GM23338 (cell line): Measurements from ENCODE around the gene EPS8.

Experiments
- POLR2AphosphoS5 ChIP-seq: IDR thresholded peaks from 2 replicates; pipeline ENCODE4 v1.6.1; 2016; ENCODE audit warnings: antibody characterized with exemption, low read depth
- STAT1 ChIP-seq: IDR thresholded peaks from one replicate; pipeline ENCODE4 v1.6.1; 2016; ENCODE audit warnings: antibody characterized with exemption; ENCODE audit not compliant: unreplicated experiment
- TF ChIP-seq, protein P1 (sequence below): IDR thresholded peaks from one replicate; pipeline ENCODE4 v1.6.1; 2018; ENCODE audit warnings: antibody characterized with exemption; ENCODE audit not compliant: unreplicated experiment
- TF ChIP-seq, protein P2 (sequence below), 2 experiments: fragments of 200-600 bp in 1 of 2; sonication (generic) in 1 of 2; conservative IDR thresholded peaks; 2 replicates each; pipeline versions ENCODE4 v1.5.1 to v1.6.1; 2016 to 2017; ENCODE audit warnings: antibody characterized with exemption in 2 of 2, low read depth in 2 of 2, mild to moderate bottlenecking in 2 of 2, moderate library complexity in 1 of 2

DNA sequence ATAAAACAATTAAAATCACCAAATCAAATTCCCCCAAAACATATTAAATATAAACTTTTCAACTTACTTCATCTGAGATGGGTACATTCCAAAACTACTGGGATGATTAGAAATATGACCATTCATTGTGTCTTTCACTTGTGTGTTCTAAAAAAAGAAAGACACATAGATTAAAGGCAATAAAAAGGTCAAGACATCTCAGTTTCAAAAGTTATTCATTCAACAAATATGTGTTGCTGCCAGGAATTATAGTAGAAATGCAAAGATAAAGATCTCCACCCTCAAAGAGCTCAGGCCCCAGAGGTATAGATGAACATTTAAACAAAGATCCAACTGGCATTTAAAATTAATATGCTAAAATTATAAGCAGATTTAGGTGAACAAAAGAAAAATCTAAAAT, 106.4 kb downstream of the EPS8 start:
- TF ChIP-seq, protein P1, sequence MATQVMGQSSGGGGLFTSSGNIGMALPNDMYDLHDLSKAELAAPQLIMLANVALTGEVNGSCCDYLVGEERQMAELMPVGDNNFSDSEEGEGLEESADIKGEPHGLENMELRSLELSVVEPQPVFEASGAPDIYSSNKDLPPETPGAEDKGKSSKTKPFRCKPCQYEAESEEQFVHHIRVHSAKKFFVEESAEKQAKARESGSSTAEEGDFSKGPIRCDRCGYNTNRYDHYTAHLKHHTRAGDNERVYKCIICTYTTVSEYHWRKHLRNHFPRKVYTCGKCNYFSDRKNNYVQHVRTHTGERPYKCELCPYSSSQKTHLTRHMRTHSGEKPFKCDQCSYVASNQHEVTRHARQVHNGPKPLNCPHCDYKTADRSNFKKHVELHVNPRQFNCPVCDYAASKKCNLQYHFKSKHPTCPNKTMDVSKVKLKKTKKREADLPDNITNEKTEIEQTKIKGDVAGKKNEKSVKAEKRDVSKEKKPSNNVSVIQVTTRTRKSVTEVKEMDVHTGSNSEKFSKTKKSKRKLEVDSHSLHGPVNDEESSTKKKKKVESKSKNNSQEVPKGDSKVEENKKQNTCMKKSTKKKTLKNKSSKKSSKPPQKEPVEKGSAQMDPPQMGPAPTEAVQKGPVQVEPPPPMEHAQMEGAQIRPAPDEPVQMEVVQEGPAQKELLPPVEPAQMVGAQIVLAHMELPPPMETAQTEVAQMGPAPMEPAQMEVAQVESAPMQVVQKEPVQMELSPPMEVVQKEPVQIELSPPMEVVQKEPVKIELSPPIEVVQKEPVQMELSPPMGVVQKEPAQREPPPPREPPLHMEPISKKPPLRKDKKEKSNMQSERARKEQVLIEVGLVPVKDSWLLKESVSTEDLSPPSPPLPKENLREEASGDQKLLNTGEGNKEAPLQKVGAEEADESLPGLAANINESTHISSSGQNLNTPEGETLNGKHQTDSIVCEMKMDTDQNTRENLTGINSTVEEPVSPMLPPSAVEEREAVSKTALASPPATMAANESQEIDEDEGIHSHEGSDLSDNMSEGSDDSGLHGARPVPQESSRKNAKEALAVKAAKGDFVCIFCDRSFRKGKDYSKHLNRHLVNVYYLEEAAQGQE: no peak
- TF ChIP-seq POLR2AphosphoS5 (no peak), STAT1 (no peak)
- TF ChIP-seq, protein P2, sequence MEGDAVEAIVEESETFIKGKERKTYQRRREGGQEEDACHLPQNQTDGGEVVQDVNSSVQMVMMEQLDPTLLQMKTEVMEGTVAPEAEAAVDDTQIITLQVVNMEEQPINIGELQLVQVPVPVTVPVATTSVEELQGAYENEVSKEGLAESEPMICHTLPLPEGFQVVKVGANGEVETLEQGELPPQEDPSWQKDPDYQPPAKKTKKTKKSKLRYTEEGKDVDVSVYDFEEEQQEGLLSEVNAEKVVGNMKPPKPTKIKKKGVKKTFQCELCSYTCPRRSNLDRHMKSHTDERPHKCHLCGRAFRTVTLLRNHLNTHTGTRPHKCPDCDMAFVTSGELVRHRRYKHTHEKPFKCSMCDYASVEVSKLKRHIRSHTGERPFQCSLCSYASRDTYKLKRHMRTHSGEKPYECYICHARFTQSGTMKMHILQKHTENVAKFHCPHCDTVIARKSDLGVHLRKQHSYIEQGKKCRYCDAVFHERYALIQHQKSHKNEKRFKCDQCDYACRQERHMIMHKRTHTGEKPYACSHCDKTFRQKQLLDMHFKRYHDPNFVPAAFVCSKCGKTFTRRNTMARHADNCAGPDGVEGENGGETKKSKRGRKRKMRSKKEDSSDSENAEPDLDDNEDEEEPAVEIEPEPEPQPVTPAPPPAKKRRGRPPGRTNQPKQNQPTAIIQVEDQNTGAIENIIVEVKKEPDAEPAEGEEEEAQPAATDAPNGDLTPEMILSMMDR (conservative IDR thresholded peaks at IDR 0.05; ENCODE audit: low read depth in 2 of 2): no peak
